Measurements from ENCODE around the gene ZFYVE26. TPM values are rescaled to one million over a fixed set of nuclear protein-coding genes. Genes with fewer than 3 reads are reported as not detected.
"Not testable (repeated sequence)": the region's sequence is repeated elsewhere in the genome, so short reads cannot be mapped to it uniquely, and the experiment has no call there.

Gene ZFYVE26
- total and polyA plus RNA-seq, 2 of the 8 experiments (the other 6 are each of a cell fraction or from before 2014, with no cell fraction given): 13.0 to 23.3 TPM

DNA sequence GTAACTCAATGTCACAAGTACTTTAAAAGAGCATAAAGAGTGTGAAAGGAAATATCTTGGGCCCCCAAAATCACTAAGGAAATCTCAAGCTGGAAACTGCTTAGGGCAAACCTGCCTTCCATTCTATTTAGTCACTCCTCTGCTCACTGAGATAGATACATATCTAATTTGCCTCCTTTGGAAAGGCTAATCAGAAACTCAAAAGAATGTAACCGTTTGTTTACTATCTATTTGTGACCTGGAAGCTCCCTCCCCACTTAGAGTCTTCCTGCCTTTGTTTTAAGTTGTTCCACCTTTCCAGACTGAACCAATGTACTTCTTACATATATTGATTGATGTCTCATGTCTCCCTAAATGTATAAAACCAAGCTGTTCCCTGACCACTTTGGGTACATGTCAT, 106.6 kb downstream of the ZFYVE26 start:
- WGBS, 2 experiments (ENCODE audit: extremely low coverage in 1 of 2, insufficient coverage in 1 of 2, insufficient read length in 1 of 2, insufficient replicate concordance in 2 of 2, low coverage in 1 of 2, low lambda C conversion rate in 2 of 2, missing lambda C conversion rate in 1 of 2): 74% methylated on average over 1 of the region's 1 CpG; no CpG with 5 or more reads in 1 of the 2 experiments
- H3K9me3 ChIP-seq (ENCODE audit: insufficient read depth in 2 of 2, low read depth in 1 of 2, low read length in 1 of 2): peaks cover 16 to 17% of the 10 kb centered on the region in 2 experiments
- H3K23ac ChIP-seq (ENCODE audit: insufficient read length); H3K4me1 ChIP-seq (replicated peaks in 1 of 4; ENCODE audit: control insufficient read depth in 3 of 4, insufficient read depth in 4 of 4, low read length in 3 of 4); H3K79me1 ChIP-seq (ENCODE audit: low read depth, low read length); H3K79me2 ChIP-seq (ENCODE audit: control insufficient read depth in 1 of 2, insufficient read depth in 2 of 2, low read length in 2 of 2); H4K20me1 ChIP-seq (replicated peaks in 1 of 2; ENCODE audit: control insufficient read depth in 1 of 2, insufficient read depth in 2 of 2, low read length in 2 of 2); POLR2A ChIA-PET (ENCODE audit: partially characterized antibody); H3K4me3 ChIP-seq (ENCODE audit: extremely low read depth in 1 of 4, insufficient read depth in 2 of 4, low read depth in 3 of 4, low read length in 4 of 4); H2AFZ ChIP-seq (ENCODE audit: low read length); H3K56ac ChIP-seq (replicated peaks; ENCODE audit: insufficient read length, low read depth, low read length); H3K4ac ChIP-seq (replicated peaks; ENCODE audit: insufficient read length, low read depth, low read length); FAIRE-seq; CTCF ChIA-PET (ENCODE audit: partially characterized antibody); H3K27me3 ChIP-seq (replicated peaks in 1 of 4; ENCODE audit: control insufficient read depth in 3 of 4, extremely low read depth in 1 of 4, insufficient read depth in 3 of 4, low read length in 3 of 4); H3K18ac ChIP-seq (ENCODE audit: extremely low read depth, low read length); H2BK12ac ChIP-seq (ENCODE audit: low read depth, low read length); H3K9ac ChIP-seq (replicated peaks in 1 of 4; ENCODE audit: extremely low read depth in 1 of 4, low read depth in 3 of 4, low read length in 3 of 4); H3K36me3 ChIP-seq (ENCODE audit: control insufficient read depth in 2 of 4, insufficient read depth in 4 of 4, low read length in 3 of 4); H3K14ac ChIP-seq (ENCODE audit: insufficient read length); H3K4me2 ChIP-seq (ENCODE audit: insufficient read depth in 1 of 2, low read depth in 2 of 2, low read length in 2 of 2); H2AK5ac ChIP-seq (ENCODE audit: low read depth, low read length); H2BK5ac ChIP-seq (ENCODE audit: low read depth, low read length); H2BK120ac ChIP-seq (replicated peaks; ENCODE audit: low read depth, low read length); H2BK15ac ChIP-seq (ENCODE audit: low read length); H3K27ac ChIP-seq (ENCODE audit: low read depth, low read length); DNase-seq (ENCODE audit: low read depth in 1 of 2, low spot score in 2 of 2); H4K91ac ChIP-seq (replicated peaks; ENCODE audit: insufficient read length, low read length); H4K5ac ChIP-seq (ENCODE audit: insufficient read length, low read depth, low read length); H4K8ac ChIP-seq (ENCODE audit: extremely low read depth, insufficient read depth, low read length); H2BK20ac ChIP-seq (ENCODE audit: low read length); H3K23me2 ChIP-seq (ENCODE audit: low read depth, low read length): not testable (repeated sequence)

DNA sequence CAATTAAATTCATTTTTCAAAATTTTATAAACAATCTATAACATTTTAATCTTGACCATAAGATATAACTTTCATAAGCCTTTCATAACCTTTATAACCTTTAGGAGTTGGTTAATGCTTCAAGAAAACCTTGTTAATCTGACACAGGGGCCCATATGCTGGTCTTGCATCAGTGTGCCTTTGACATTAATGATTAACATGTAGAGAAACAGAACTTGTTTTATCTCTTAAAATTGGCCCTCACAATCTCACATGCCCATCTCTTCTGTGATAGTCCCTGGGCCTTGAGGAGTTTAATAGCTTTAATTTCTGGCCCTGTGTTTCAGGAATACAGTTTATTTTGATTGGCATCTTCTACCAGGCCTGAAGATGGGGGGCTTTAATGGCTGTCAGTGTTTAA, 107.0 kb downstream of the ZFYVE26 start:
- H2BK120ac ChIP-seq (replicated peaks; ENCODE audit: low read depth, low read length); H3K4me1 ChIP-seq (replicated peaks in 1 of 4; ENCODE audit: control insufficient read depth in 3 of 4, insufficient read depth in 4 of 4, low read length in 3 of 4); H3K4me3 ChIP-seq (ENCODE audit: extremely low read depth in 1 of 4, insufficient read depth in 2 of 4, low read depth in 3 of 4, low read length in 4 of 4); H4K8ac ChIP-seq (ENCODE audit: extremely low read depth, insufficient read depth, low read length); H4K20me1 ChIP-seq (replicated peaks in 1 of 2; ENCODE audit: control insufficient read depth in 1 of 2, insufficient read depth in 2 of 2, low read length in 2 of 2); H3K18ac ChIP-seq (ENCODE audit: extremely low read depth, low read length); H2AK5ac ChIP-seq (ENCODE audit: low read depth, low read length); H3K14ac ChIP-seq (ENCODE audit: insufficient read length); DNase-seq (ENCODE audit: low read depth in 1 of 2, low spot score in 2 of 2); H2BK20ac ChIP-seq (ENCODE audit: low read length); H3K27me3 ChIP-seq (replicated peaks in 1 of 4; ENCODE audit: control insufficient read depth in 3 of 4, extremely low read depth in 1 of 4, insufficient read depth in 3 of 4, low read length in 3 of 4); POLR2A ChIA-PET (ENCODE audit: partially characterized antibody); H4K91ac ChIP-seq (replicated peaks; ENCODE audit: insufficient read length, low read length); H3K79me1 ChIP-seq (ENCODE audit: low read depth, low read length); H2BK15ac ChIP-seq (ENCODE audit: low read length); H3K56ac ChIP-seq (replicated peaks; ENCODE audit: insufficient read length, low read depth, low read length); H3K4me2 ChIP-seq (ENCODE audit: insufficient read depth in 1 of 2, low read depth in 2 of 2, low read length in 2 of 2); H3K23me2 ChIP-seq (ENCODE audit: low read depth, low read length); FAIRE-seq; H3K23ac ChIP-seq (ENCODE audit: insufficient read length); H2AFZ ChIP-seq (ENCODE audit: low read length); H3K36me3 ChIP-seq (ENCODE audit: control insufficient read depth in 2 of 4, insufficient read depth in 4 of 4, low read length in 3 of 4); H3K27ac ChIP-seq (ENCODE audit: low read depth, low read length); H3K79me2 ChIP-seq (ENCODE audit: control insufficient read depth in 1 of 2, insufficient read depth in 2 of 2, low read length in 2 of 2); H3K9ac ChIP-seq (replicated peaks in 1 of 4; ENCODE audit: extremely low read depth in 1 of 4, low read depth in 3 of 4, low read length in 3 of 4); H3K4ac ChIP-seq (replicated peaks; ENCODE audit: insufficient read length, low read depth, low read length); H4K5ac ChIP-seq (ENCODE audit: insufficient read length, low read depth, low read length); H2BK5ac ChIP-seq (ENCODE audit: low read depth, low read length); H2BK12ac ChIP-seq (ENCODE audit: low read depth, low read length); CTCF ChIA-PET (ENCODE audit: partially characterized antibody): not testable (repeated sequence)
- H3K9me3 ChIP-seq (ENCODE audit: insufficient read depth in 2 of 2, low read depth in 1 of 2, low read length in 1 of 2): peaks cover 16 to 17% of the 10 kb centered on the region in 2 experiments

All from H1 (cell line).